ENCODE measurements around the gene POLR1D.

DNA sequence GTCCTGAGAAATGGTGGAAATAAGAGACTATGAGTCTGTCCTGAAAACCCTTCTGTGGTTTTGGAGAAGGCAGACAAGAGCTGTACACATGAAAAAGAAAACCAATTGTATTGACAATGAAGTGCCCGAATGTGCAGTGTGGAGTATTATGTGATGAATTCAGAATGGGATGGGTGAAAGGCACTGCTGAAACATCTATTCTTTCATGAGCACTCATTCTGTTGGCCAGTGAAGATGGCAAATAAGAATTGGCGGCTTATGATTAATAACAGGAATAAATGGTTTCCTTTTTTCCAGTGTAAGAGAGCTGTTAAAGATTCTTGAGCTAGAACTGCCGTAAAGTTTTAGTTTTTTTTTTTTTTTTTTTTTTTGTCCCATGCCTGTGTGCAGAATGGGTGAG, 5.7 kb downstream of the POLR1D start:
- TF ChIP-seq, protein P1, sequence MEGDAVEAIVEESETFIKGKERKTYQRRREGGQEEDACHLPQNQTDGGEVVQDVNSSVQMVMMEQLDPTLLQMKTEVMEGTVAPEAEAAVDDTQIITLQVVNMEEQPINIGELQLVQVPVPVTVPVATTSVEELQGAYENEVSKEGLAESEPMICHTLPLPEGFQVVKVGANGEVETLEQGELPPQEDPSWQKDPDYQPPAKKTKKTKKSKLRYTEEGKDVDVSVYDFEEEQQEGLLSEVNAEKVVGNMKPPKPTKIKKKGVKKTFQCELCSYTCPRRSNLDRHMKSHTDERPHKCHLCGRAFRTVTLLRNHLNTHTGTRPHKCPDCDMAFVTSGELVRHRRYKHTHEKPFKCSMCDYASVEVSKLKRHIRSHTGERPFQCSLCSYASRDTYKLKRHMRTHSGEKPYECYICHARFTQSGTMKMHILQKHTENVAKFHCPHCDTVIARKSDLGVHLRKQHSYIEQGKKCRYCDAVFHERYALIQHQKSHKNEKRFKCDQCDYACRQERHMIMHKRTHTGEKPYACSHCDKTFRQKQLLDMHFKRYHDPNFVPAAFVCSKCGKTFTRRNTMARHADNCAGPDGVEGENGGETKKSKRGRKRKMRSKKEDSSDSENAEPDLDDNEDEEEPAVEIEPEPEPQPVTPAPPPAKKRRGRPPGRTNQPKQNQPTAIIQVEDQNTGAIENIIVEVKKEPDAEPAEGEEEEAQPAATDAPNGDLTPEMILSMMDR (IDR thresholded peaks at IDR 0.05), result no peak
- no peak for TF ChIP-seq POLR2A (IDR thresholded peaks at IDR 0.05)
